Erythroblast (primary cell): ENCODE results near the gene ACVR1B.

Source experiments
- GATA1 ChIP-seq: IDR thresholded peaks from 2 replicates; pipeline ENCODE4 v1.6.1; 2011; ENCODE audit warnings: low read depth, mild to moderate bottlenecking, control low read depth, low read length, moderate library complexity
- POLR2A ChIP-seq: IDR thresholded peaks from 2 replicates; pipeline ENCODE4 v1.6.1; 2011; ENCODE audit warnings: mild to moderate bottlenecking, low read length

- TF ChIP-seq POLR2A (no peak), GATA1 (no peak)
Observed at GRCh38 chr12:51942056-51942455, 9.4 kb upstream of the ACVR1B start.
